OCI-LY1 (cell line): ENCODE data around the gene REX1BD.

Experiments used
- EZH2 ChIP-seq: fragments of 200-600 bp; sonication (generic), shearing (Covaris generic); IDR thresholded peaks from 2 replicates; pipeline ENCODE4 v1.8.0; 2017; ENCODE audit warnings: borderline replicate concordance, mixed run types, mild to moderate bottlenecking, antibody characterized with exemption, low read length, moderate library complexity, mixed read lengths
- TF ChIP-seq, protein P1 (sequence below): fragments of 200-600 bp; sonication (generic), shearing (Covaris generic); IDR thresholded peaks from 2 replicates; pipeline ENCODE4 v1.5.1; 2017; ENCODE audit warnings: mild to moderate bottlenecking, antibody characterized with exemption, low read length, moderate library complexity, mixed read lengths

DNA sequence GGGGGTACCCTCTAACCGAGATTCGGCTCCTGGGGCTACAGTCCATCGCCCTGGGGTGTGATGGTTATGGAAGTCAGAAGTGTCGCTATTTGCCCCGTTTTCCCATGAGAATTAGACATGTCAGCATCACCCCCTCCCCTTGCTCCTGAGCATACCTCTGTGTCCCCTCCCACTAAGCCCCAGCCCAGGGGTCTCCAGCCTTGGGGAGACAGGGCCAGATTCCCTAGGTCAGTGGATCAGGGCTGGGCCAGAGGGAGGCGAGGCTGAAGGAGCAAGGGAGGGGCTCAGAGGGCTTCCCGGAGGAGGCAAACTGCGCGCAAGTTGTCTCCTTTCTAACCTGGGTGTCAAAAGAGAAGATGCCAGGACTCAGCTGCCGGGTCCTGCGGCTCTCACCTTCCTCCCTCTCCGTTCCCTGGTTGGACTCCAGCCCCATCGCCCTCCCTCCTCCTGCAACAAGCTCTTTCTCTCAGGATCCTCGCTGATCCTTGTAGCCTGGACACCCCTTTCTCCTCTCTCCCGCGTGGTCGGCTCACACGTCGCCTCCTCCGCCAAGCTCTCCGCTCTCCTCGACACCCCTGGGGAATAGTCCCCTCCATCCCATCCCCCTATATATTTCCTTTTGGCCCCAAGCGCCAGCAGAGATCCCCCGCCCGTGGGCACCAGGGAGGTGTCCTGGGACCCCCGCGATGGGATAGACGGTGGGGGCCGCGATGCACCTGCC lies 23.6 kb downstream of the REX1BD start:
- TF ChIP-seq, protein P1, sequence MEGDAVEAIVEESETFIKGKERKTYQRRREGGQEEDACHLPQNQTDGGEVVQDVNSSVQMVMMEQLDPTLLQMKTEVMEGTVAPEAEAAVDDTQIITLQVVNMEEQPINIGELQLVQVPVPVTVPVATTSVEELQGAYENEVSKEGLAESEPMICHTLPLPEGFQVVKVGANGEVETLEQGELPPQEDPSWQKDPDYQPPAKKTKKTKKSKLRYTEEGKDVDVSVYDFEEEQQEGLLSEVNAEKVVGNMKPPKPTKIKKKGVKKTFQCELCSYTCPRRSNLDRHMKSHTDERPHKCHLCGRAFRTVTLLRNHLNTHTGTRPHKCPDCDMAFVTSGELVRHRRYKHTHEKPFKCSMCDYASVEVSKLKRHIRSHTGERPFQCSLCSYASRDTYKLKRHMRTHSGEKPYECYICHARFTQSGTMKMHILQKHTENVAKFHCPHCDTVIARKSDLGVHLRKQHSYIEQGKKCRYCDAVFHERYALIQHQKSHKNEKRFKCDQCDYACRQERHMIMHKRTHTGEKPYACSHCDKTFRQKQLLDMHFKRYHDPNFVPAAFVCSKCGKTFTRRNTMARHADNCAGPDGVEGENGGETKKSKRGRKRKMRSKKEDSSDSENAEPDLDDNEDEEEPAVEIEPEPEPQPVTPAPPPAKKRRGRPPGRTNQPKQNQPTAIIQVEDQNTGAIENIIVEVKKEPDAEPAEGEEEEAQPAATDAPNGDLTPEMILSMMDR, result no peak
- TF ChIP-seq EZH2, result no peak
